ENCODE measurements around the gene NT5E. TPM values are rescaled to one million over a fixed set of nuclear protein-coding genes. Genes with fewer than 3 reads are reported as not detected.
"Not testable (repeated sequence)": the region's sequence is repeated elsewhere in the genome, so short reads cannot be mapped to it uniquely, and the experiment has no call there.

NT5E gene
- total and polyA plus RNA-seq, 2 of the 13 experiments (the other 11 are each of a cell fraction or from before 2014, with no cell fraction given), result 9.5 to 33.0 TPM

GRCh38 chr6:85516168-85516567 lies 66.3 kb downstream of the NT5E start (continued):
- TF ChIP-seq CHD4 (IDR thresholded peaks at IDR 0.05; ENCODE audit: borderline replicate concordance, low read length), result no peak
- peak; percentile 80 for TF ChIP-seq RARA (CRISPR knock-in tag; IDR thresholded peaks at IDR 0.05)
- 0 out of 2 replicates have a peak, but pooled peaks have one; percentile 37 for TF ChIP-seq NCOR1 (IDR thresholded peaks at IDR 0.05; ENCODE audit: borderline replicate concordance, low read length)
- no peak for TF ChIP-seq ZNF775 (CRISPR knock-in tag; IDR thresholded peaks at IDR 0.05; ENCODE audit: borderline replicate concordance)
- TF ChIP-seq ZNF891 (CRISPR knock-in tag; IDR thresholded peaks at IDR 0.05), result no peak
- no peak for TF ChIP-seq NFATC3 (CRISPR knock-in tag; IDR thresholded peaks at IDR 0.05)
- no peak for TF ChIP-seq MLX (CRISPR knock-in tag; IDR thresholded peaks at IDR 0.05)
- no peak for TF ChIP-seq ZNF704 (CRISPR knock-in tag; IDR thresholded peaks at IDR 0.05; ENCODE audit: borderline replicate concordance)
- TF ChIP-seq ZNF431 (CRISPR knock-in tag; IDR thresholded peaks at IDR 0.05; ENCODE audit: borderline replicate concordance, low read depth), result no peak
- TF ChIP-seq SNAI1 (CRISPR knock-in tag; IDR thresholded peaks at IDR 0.05; ENCODE audit: borderline replicate concordance), result no peak
- no peak for TF ChIP-seq ZNF207 (IDR thresholded peaks at IDR 0.05; ENCODE audit: borderline replicate concordance)
- 0 out of 4 replicates have a peak, but pooled peaks of 1 of the 2 experiments have one; percentile 17 for TF ChIP-seq NR2F1 (CRISPR knock-in tag; IDR thresholded peaks at IDR 0.05)
- no peak for TF ChIP-seq ATF7-NPFF (CRISPR knock-in tag; IDR thresholded peaks at IDR 0.05; ENCODE audit: low read depth)

GRCh38 chr6:85524281-85524680 lies 74.4 kb downstream of the NT5E start:
- H4K20me1 ChIP-seq (ENCODE audit: insufficient read depth, low read length); H2AFZ ChIP-seq (ENCODE audit: low read length); POLR2A ChIA-PET; H3K27me3 ChIP-seq (ENCODE audit: control insufficient read depth in 1 of 2, insufficient read depth in 2 of 2, low read length in 2 of 2); H3K79me2 ChIP-seq (ENCODE audit: insufficient read depth, low read length); BruUV-seq (replicated peaks); FAIRE-seq; in situ Hi-C loops (cut with HindIII; ENCODE audit: extremely low pct_ligation_motif_present, low pct_unique_long_range_greater_than_20kb); intact Hi-C loops (cut with micrococcal nuclease; ENCODE audit: unreplicated experiment); H3K27ac ChIP-seq (ENCODE audit: extremely low read length, insufficient read depth, low read length); H3K9me3 ChIP-seq (ENCODE audit: low read length); H3K4me2 ChIP-seq (ENCODE audit: low read depth, low read length); ATAC-seq; H3K9ac ChIP-seq (ENCODE audit: insufficient read depth, low read depth, low read length); CTCF ChIA-PET (ENCODE audit: low intra/inter-chr PET ratio, low total read pairs); DNase-seq (ENCODE audit: low spot score); H3K4me3 ChIP-seq (replicated peaks in 1 of 3; ENCODE audit: insufficient read depth in 1 of 3, low read depth in 2 of 3, low read length in 3 of 3): not testable (repeated sequence)
- 86% methylated on average over 2 of the region's 2 CpGs for WGBS (ENCODE audit: low lambda C conversion rate)
- H3K36me3 ChIP-seq (replicated peaks in 1 of 2; ENCODE audit: control insufficient read depth in 1 of 2, insufficient read depth in 2 of 2, low read length in 2 of 2), result peaks cover 0 to 23% of the 10 kb centered on the region in 2 experiments; a peak in 3 of 5 replicates
- H3K4me1 ChIP-seq (ENCODE audit: insufficient read depth, low read length), result peaks cover 16% of the 10 kb centered on the region

Measured in HepG2 (cell line).